ENCODE results near the gene SLC23A3.

SLC23A3 gene

GRCh38 chr2:219140722-219141121 is 29.1 kb downstream of the SLC23A3 start:
- no peak overlapping the region for H3K27ac ChIP-seq (ENCODE audit: low read length)
- H3K36me3 ChIP-seq (replicated peaks; ENCODE audit: insufficient read depth, low read length): no peaks in the 10 kb centered on the region
- H2AFZ ChIP-seq (ENCODE audit: low read length): no peak overlapping the region
- H3K4me3 ChIP-seq (ENCODE audit: low read length): no peak overlapping the region
- H3K9me3 ChIP-seq (replicated peaks; ENCODE audit: insufficient read depth, low read length): no peaks in the 10 kb centered on the region
- H3K4me2 ChIP-seq (ENCODE audit: low read depth, low read length): no peak overlapping the region
- H3K4me1 ChIP-seq (ENCODE audit: low read length): peaks cover 7% of the 10 kb centered on the region
- no peak for DNase-seq
- H3K79me2 ChIP-seq (ENCODE audit: low read length): no peaks in the 10 kb centered on the region
- H3K27me3 ChIP-seq (replicated peaks; ENCODE audit: insufficient read depth, low read length): no peaks in the 10 kb centered on the region
- H4K20me1 ChIP-seq (ENCODE audit: insufficient read depth, low read length): no peaks in the 10 kb centered on the region
- H3K9ac ChIP-seq (ENCODE audit: low read length): no peak overlapping the region
- H3K9me2 ChIP-seq (replicated peaks; ENCODE audit: insufficient read depth, low read length): no peaks in the 10 kb centered on the region
- TF ChIP-seq CTCF (IDR thresholded peaks at IDR 0.05; ENCODE audit: low read length): no peak
- no peak for TF ChIP-seq EZH2phosphoT487 (IDR thresholded peaks at IDR 0.05; ENCODE audit: low read length)
- no peak for TF ChIP-seq EZH2 (optimal IDR thresholded peaks at IDR 0.05; ENCODE audit: low read depth, low read length)
- no peaks in the 10 kb centered on the region for H3F3A ChIP-seq (ENCODE audit: insufficient read depth, low read length)

GRCh38 chr2:219133976-219134375 is 35.9 kb downstream of the SLC23A3 start:
- H3K4me3 ChIP-seq (ENCODE audit: low read length): no peak overlapping the region
- no peaks in the 10 kb centered on the region for H3K79me2 ChIP-seq (ENCODE audit: low read length)
- no peak for DNase-seq
- no peaks in the 10 kb centered on the region for H3K9me2 ChIP-seq (replicated peaks; ENCODE audit: insufficient read depth, low read length)
- no peaks in the 10 kb centered on the region for H4K20me1 ChIP-seq (ENCODE audit: insufficient read depth, low read length)
- no peak overlapping the region for H3K27ac ChIP-seq (ENCODE audit: low read length)
- no peaks in the 10 kb centered on the region for H3F3A ChIP-seq (ENCODE audit: insufficient read depth, low read length)
- H3K27me3 ChIP-seq (replicated peaks; ENCODE audit: insufficient read depth, low read length): no peaks in the 10 kb centered on the region
- no peak overlapping the region for H3K9ac ChIP-seq (ENCODE audit: low read length)
- no peak for TF ChIP-seq CTCF (IDR thresholded peaks at IDR 0.05; ENCODE audit: low read length)
- no peak for TF ChIP-seq EZH2 (optimal IDR thresholded peaks at IDR 0.05; ENCODE audit: low read depth, low read length)
- H2AFZ ChIP-seq (ENCODE audit: low read length): no peak overlapping the region
- H3K36me3 ChIP-seq (replicated peaks; ENCODE audit: insufficient read depth, low read length): no peaks in the 10 kb centered on the region
- 0 out of 2 replicates have a peak, but pooled peaks cover 3% of the 10 kb centered on the region for H3K4me1 ChIP-seq (ENCODE audit: low read length)
- no peak overlapping the region for H3K4me2 ChIP-seq (ENCODE audit: low read depth, low read length)
- no peaks in the 10 kb centered on the region for H3K9me3 ChIP-seq (replicated peaks; ENCODE audit: insufficient read depth, low read length)

GRCh38 chr2:219131744-219132143 is 38.1 kb downstream of the SLC23A3 start:
- Histone ChIP-seq H3F3A (ENCODE audit: insufficient read depth, low read length) (no peaks in the 10 kb centered on the region), H3K4me2 (ENCODE audit: low read depth, low read length) (no peak overlapping the region), H3K4me3 (ENCODE audit: low read length) (no peak overlapping the region), H4K20me1 (ENCODE audit: insufficient read depth, low read length) (no peaks in the 10 kb centered on the region), H3K9ac (ENCODE audit: low read length) (no peak overlapping the region), H3K9me2 (replicated peaks; ENCODE audit: insufficient read depth, low read length) (no peaks in the 10 kb centered on the region), H2AFZ (ENCODE audit: low read length) (no peak overlapping the region), H3K27me3 (replicated peaks; ENCODE audit: insufficient read depth, low read length) (no peaks in the 10 kb centered on the region), H3K79me2 (ENCODE audit: low read length) (no peaks in the 10 kb centered on the region), H3K36me3 (replicated peaks; ENCODE audit: insufficient read depth, low read length) (no peaks in the 10 kb centered on the region), H3K4me1 (ENCODE audit: low read length) (no peaks in the 10 kb centered on the region), H3K9me3 (replicated peaks; ENCODE audit: insufficient read depth, low read length) (no peaks in the 10 kb centered on the region), H3K27ac (ENCODE audit: low read length) (no peak overlapping the region)
- TF ChIP-seq CTCF (IDR thresholded peaks at IDR 0.05; ENCODE audit: low read length) (no peak), EZH2phosphoT487 (IDR thresholded peaks at IDR 0.05; ENCODE audit: low read length) (no peak), EZH2 (optimal IDR thresholded peaks at IDR 0.05; ENCODE audit: low read depth, low read length) (no peak)
- DNase-seq: no peak
